PC-3 (cell line): ENCODE data around the gene OR2V1. TPM values are rescaled to one million over a fixed set of nuclear protein-coding genes. Genes with fewer than 3 reads are reported as not detected.

ENCODE experiments used
- ATAC-seq: fragments of 200-7000 bp; cut with Tn5 transposase; 2 replicates; pipeline ENCODE4 v1.9.1; 2020; ENCODE audit warnings: mild to moderate bottlenecking, moderate library complexity
- BruUV-seq: library from RNA; stranded (reverse); fragments of 400-500 nt; replicated peaks from 2 replicates; lab custom pipeline; 2021; lab: Mats Ljungman, UMichigan
- CTCF ChIA-PET: fragments of 300-600 bp; sonication (Branson Sonifier 250); formaldehyde crosslinking; loops from one replicate; lab custom pipeline; 2022; ENCODE audit warnings: antibody characterized with exemption; lab: Charles Lee
- POLR2A ChIA-PET: fragments of 300-600 bp; sonication (Branson Sonifier 250); formaldehyde crosslinking; loops from one replicate; lab custom pipeline; 2022; ENCODE audit warnings: antibody characterized with exemption; ENCODE audit not compliant: unreplicated experiment; lab: Charles Lee
- DNase-seq: peaks from one replicate; pipeline ENCODE4 v3.0.0-alpha.2; 2015
- H2AFZ ChIP-seq: fragments of 300-600 bp; sonication (generic); 2 replicates; pipeline ENCODE4 v1.6.0; 2016; ENCODE audit warnings: antibody characterized with exemption, low read length
- H3F3A ChIP-seq: fragments of 300-600 bp; sonication (generic); one replicate; pipeline ENCODE4 v1.6.0; 2017; ENCODE audit warnings: antibody characterized with exemption, low read length, control low read depth, mild to moderate bottlenecking; ENCODE audit not compliant: unreplicated experiment
- H3K27ac ChIP-seq: fragments of 300-600 bp; sonication (generic); 2 replicates; pipeline ENCODE4 v1.5.1; 2016; ENCODE audit warnings: mild to moderate bottlenecking, low read length
- H3K27me3 ChIP-seq: fragments of 300-600 bp; sonication (generic); 2 replicates; pipeline ENCODE4 v1.6.1; 2016; ENCODE audit warnings: low read length, mixed read lengths
- H3K36me3 ChIP-seq: fragments of 300-600 bp; sonication (generic); 2 replicates; pipeline ENCODE4 v1.6.1; 2016; ENCODE audit warnings: low read depth, mixed run types, low read length, mixed read lengths
- H3K4me1 ChIP-seq: fragments of 300-600 bp; sonication (generic); 2 replicates; pipeline ENCODE4 v1.5.1; 2016; ENCODE audit warnings: low read length; ENCODE audit not compliant: insufficient read depth
- H3K4me2 ChIP-seq: fragments of 300-600 bp; sonication (generic); 2 replicates; pipeline ENCODE4 v1.6.0; 2016; ENCODE audit warnings: low read length
- H3K4me3 ChIP-seq: fragments of 300-600 bp; sonication (generic); 2 replicates; pipeline ENCODE4 v1.5.1; 2016; ENCODE audit warnings: mild to moderate bottlenecking, low read length, mixed read lengths
- H3K79me2 ChIP-seq: fragments of 300-600 bp; sonication (generic); 2 replicates; pipeline ENCODE4 v1.6.1; 2017; ENCODE audit warnings: low read length, mixed read lengths
- H3K9ac ChIP-seq: fragments of 300-600 bp; sonication (generic); 2 replicates; pipeline ENCODE4 v1.6.0; 2016; ENCODE audit warnings: mild to moderate bottlenecking, low read length
- H3K9me2 ChIP-seq: fragments of 300-600 bp; sonication (generic); replicated peaks from 2 replicates; pipeline ENCODE4 v1.6.1; 2016; ENCODE audit warnings: mixed run types, low read length, mixed read lengths
- H3K9me3 ChIP-seq: fragments of 300-600 bp; sonication (generic); 2 replicates; pipeline ENCODE4 v1.6.1; 2016; ENCODE audit warnings: low read length, mixed read lengths
- H4K20me1 ChIP-seq: fragments of 300-600 bp; sonication (generic); 2 replicates; pipeline ENCODE4 v1.6.1; 2016; ENCODE audit warnings: low read length, mixed read lengths
- EZH2 ChIP-seq: fragments of 300-600 bp; sonication (generic); IDR thresholded peaks from one replicate; pipeline ENCODE4 v1.6.1; 2017; ENCODE audit warnings: antibody characterized with exemption, mild to moderate bottlenecking, low read length; ENCODE audit not compliant: unreplicated experiment
- EZH2phosphoT487 ChIP-seq: fragments of 300-600 bp; sonication (generic); IDR thresholded peaks from 2 replicates; pipeline ENCODE4 v1.6.1; 2018; ENCODE audit warnings: mild to moderate bottlenecking, antibody characterized with exemption, low read length, borderline replicate concordance
- intact Hi-C: fragments of 100-400 bp; cut with micrococcal nuclease; formaldehyde crosslinking; loops from 2 replicates; pipeline ENCODE4 v1.9.0; 2023
- total RNA-seq: library from RNA; depleted of rRNA; stranded (reverse); fragments of >200 nt; gene quantifications from 2 replicates; pipeline ENCODE4 v1.2.3, GENCODE V29; 2014
- TF ChIP-seq, protein P1 (sequence below): fragments of 300-600 bp; sonication (generic); conservative IDR thresholded peaks from 2 replicates; pipeline ENCODE4 v1.5.1; 2017; ENCODE audit warnings: antibody characterized with exemption, low read depth, mild to moderate bottlenecking, low read length

OR2V1 gene
- total RNA-seq, 1 experiment from 2014 or later: not detected

- intact Hi-C loops: no loop called here
- DNase-seq (no peak), ATAC-seq (no peak)
- H3K36me3 ChIP-seq: no peaks in the 10 kb centered on the region
- no TSS peak for BruUV-seq
- no peak overlapping the region for H3K9ac ChIP-seq
- POLR2A ChIA-PET: no interaction called here
- CTCF ChIA-PET: no interaction called here
- no peaks in the 10 kb centered on the region for H3K9me3 ChIP-seq
- H3F3A ChIP-seq: no peaks in the 10 kb centered on the region
- no peaks in the 10 kb centered on the region for H3K27me3 ChIP-seq
- H3K4me1 ChIP-seq: peaks cover 19% of the 10 kb centered on the region
- H2AFZ ChIP-seq: no peak overlapping the region
- no peaks in the 10 kb centered on the region for H3K79me2 ChIP-seq
- H3K9me2 ChIP-seq: no peaks in the 10 kb centered on the region
- H3K4me2 ChIP-seq: no peak overlapping the region
- H3K27ac ChIP-seq: no peak overlapping the region
- TF ChIP-seq, protein P1, sequence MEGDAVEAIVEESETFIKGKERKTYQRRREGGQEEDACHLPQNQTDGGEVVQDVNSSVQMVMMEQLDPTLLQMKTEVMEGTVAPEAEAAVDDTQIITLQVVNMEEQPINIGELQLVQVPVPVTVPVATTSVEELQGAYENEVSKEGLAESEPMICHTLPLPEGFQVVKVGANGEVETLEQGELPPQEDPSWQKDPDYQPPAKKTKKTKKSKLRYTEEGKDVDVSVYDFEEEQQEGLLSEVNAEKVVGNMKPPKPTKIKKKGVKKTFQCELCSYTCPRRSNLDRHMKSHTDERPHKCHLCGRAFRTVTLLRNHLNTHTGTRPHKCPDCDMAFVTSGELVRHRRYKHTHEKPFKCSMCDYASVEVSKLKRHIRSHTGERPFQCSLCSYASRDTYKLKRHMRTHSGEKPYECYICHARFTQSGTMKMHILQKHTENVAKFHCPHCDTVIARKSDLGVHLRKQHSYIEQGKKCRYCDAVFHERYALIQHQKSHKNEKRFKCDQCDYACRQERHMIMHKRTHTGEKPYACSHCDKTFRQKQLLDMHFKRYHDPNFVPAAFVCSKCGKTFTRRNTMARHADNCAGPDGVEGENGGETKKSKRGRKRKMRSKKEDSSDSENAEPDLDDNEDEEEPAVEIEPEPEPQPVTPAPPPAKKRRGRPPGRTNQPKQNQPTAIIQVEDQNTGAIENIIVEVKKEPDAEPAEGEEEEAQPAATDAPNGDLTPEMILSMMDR: no peak
- no peak for TF ChIP-seq EZH2phosphoT487
- TF ChIP-seq EZH2: no peak
- no peak overlapping the region for H3K4me3 ChIP-seq
- no peaks in the 10 kb centered on the region for H4K20me1 ChIP-seq
Observed at GRCh38 chr5:181129601-181130000, 1.4 kb downstream of the OR2V1 start.

DNA sequence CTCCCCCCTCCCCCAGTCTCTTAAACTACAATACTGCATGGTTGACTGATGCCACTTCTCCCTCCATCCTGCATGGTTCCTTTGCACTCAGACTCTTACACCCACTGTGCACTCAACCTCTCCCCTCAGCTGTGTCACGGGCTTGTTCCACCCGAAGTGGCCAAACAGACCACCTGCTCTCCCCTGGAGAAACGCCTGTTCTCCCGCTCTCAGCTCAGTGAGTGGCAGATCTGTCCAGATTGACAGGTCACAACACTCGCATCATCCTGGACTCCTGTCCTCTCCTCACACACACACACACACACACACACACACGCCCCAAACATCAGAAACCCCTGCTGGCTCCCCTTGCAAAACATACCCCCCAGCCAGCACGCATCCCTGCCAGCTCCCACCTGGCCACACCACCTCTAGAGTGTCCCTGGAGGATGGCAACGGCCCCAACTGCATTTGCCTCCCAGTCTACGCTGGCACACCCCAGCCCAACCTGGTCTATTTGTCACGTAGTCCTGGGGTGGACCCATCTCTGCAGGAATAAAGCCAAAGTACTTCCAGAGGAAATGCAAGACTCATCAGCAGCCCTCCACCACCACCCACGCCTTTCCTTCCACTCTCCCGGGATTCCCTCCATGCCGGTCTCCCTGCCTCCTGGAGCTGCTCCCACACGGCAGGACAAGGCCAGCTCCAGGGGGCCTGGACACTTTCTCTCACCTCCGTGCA is 2.9 kb downstream of the OR2V1 start:
- H4K20me1 ChIP-seq: no peaks in the 10 kb centered on the region
- H3K79me2 ChIP-seq: no peaks in the 10 kb centered on the region
- TF ChIP-seq EZH2: no peak
- TF ChIP-seq, protein P1: no peak
- no peak for TF ChIP-seq EZH2phosphoT487
- no peaks in the 10 kb centered on the region for H3K36me3 ChIP-seq
- no peak for ATAC-seq
- ChIA-PET POLR2A (no interaction called here), CTCF (no interaction called here)
- BruUV-seq: no TSS peak
- H2AFZ ChIP-seq: no peak overlapping the region
- peaks cover 4% of the 10 kb centered on the region; the same call in 1 of the 2 replicates for H3K4me1 ChIP-seq
- no peaks in the 10 kb centered on the region for H3K9me2 ChIP-seq
- no peak overlapping the region for H3K27ac ChIP-seq
- no peaks in the 10 kb centered on the region for H3K27me3 ChIP-seq
- no peaks in the 10 kb centered on the region for H3F3A ChIP-seq
- no peak overlapping the region for H3K4me2 ChIP-seq
- H3K9me3 ChIP-seq: no peaks in the 10 kb centered on the region
- no peak overlapping the region for H3K9ac ChIP-seq
- DNase-seq: no peak
- no peak overlapping the region for H3K4me3 ChIP-seq
- intact Hi-C loops: no loop called here

DNA sequence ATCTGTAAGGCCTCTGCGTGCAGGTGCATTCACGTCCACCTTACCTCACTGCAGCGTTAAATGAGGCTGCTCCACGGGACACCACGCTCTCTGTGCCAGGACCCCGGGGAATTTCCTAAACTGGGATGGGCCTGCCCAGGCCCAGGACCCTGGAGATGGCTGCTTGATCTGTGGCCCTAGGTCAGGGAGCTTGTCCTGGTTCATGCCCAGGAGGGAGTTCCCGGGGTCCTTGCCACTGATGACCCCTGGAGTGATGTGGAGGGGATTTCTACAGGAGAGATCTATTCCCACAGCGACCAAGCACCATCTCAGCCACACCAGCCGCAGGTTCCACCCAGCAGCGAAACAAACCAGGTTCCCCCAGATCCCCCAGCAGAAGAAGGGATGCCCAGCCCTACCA is 3.5 kb downstream of the OR2V1 start:
- no TSS peak for BruUV-seq
- DNase-seq (no peak), ATAC-seq (no peak)
- no peaks in the 10 kb centered on the region for H4K20me1 ChIP-seq
- intact Hi-C loops: no loop called here
- no peak for TF ChIP-seq EZH2
- no peaks in the 10 kb centered on the region for H3K27me3 ChIP-seq
- ChIA-PET POLR2A (no interaction called here), CTCF (no interaction called here)
- no peak overlapping the region for H3K9ac ChIP-seq
- H3K4me2 ChIP-seq: no peak overlapping the region
- H3K4me3 ChIP-seq: no peak overlapping the region
- no peak overlapping the region for H3K27ac ChIP-seq
- H3K79me2 ChIP-seq: no peaks in the 10 kb centered on the region
- no peaks in the 10 kb centered on the region for H3K36me3 ChIP-seq
- no peaks in the 10 kb centered on the region for H3F3A ChIP-seq
- H3K9me2 ChIP-seq: no peaks in the 10 kb centered on the region
- H2AFZ ChIP-seq: no peak overlapping the region
- no peaks in the 10 kb centered on the region for H3K9me3 ChIP-seq
- H3K4me1 ChIP-seq: no peaks in the 10 kb centered on the region
